GM21367 (cell line): ENCODE measurements around the gene TBXAS1.

Source experiments
- ATAC-seq: cut with Tn5 transposase; IDR thresholded peaks from one replicate; pipeline ENCODE4 v1.9.1; 2021; ENCODE audit not compliant: unreplicated experiment

Gene TBXAS1

DNA sequence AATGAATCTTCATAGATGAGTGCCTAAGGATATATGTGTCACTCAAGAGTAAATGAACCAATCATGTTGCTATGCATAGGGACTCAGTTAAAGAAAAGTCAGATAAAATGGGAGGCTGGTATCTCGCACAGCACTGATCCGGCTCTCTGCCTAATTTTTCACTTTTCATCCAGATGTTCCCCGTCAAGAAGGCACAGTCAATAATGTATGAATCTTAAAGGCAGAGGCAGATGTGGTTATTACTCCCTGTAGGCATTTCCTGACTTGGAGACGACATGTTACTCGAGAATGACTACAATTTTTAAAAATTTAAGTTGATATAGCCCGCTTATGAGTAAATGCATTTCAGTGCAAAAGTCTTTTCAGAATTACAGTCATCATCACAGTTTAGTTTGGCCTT is 113.6 kb downstream of the TBXAS1 start:
- ATAC-seq = no peak

DNA sequence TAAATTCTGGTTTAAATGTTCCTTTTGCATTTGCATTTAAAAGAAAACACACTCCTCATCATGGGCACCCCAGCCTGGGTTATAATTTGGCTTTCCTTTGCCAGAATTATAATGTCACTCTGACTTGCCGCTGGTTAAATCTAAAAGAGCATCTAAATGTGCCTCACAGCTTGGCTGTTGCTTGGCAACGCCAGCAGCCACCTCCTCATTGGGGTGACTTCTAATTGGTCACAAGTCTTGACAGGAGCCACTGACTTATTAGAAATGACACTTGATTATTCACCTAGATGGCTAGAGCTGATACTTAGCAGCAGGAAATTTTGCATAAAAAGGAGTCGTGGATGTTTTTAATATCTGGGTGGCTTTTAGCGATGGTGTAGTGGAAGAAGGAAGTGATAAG is 114.3 kb downstream of the TBXAS1 start:
- no peak for ATAC-seq

DNA sequence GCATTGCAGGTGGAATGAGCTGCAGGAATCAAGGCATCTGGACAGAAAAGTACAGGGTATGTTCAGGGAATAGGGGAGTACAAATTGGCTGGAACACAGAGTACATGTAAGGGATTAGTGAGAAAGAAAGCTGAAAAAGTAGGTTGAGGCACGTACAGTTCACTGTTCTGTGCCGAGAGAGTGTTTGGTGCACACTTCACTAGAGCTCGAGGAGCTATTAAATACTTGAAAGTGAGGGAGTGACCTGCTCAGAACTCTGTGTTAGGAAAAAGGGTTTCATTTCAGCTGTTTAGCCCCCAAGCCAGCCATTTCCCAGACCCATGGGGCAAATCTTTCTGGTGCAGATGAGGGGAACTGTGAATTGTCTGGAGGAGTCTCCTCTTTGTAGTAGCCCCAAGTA is 115.2 kb downstream of the TBXAS1 start:
- ATAC-seq = no peak

DNA sequence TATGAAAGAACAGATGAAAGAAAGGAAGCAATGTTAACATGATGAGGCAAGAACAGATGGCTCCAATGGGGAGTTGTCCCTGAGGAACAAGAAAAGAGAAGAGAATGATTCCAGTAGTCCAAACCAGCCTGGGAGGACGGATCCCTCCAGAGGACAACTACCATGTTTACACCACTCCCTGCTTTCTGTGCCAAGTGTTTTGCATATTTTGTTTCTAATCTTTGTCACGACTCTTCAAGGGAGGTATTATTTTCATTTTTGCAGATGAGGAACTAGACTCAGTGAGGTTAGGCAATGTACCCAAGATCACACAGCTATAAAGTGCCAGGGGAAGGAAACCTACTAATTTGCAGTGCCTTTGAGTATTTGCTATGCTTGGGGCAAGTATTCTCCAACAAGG is 117.5 kb downstream of the TBXAS1 start:
- no peak for ATAC-seq

DNA sequence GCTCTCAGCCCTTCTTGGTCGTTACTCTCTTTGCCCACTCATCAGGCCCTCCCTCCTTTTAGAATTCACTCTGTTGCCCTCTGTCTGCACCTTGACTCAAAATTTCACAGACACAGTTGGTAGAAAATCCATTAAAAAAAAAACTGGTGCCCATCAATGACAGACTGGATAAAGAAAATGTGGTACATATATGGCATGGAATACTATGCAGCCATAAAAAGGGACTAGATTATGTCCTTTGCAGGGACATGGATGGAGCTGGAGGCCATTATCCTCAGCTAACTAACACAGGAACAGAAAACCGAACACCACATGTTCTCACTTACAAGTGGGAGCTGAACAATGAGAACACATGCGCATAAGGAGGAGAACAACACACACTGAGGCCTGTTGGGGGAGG is 118.0 kb downstream of the TBXAS1 start:
- no peak for ATAC-seq

DNA sequence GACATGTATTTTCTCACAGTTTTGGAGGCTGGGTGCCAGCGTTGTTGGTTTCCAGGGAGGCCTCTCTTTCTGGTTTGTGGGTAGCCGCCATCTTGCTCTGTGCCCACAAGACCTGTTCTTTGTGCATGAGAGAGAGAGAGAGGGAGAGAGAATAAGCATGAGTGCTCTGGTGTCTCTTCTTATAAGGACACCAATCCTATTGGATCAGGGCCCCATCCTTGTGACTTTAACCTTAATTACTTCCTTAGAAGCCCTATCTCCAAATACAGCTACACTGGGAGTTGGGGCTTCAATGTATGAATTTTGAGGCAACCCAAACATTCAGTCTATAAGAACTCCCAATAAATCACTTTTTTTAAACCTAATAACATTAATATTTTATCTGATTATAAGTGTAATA is 119.1 kb downstream of the TBXAS1 start:
- no peak for ATAC-seq

DNA sequence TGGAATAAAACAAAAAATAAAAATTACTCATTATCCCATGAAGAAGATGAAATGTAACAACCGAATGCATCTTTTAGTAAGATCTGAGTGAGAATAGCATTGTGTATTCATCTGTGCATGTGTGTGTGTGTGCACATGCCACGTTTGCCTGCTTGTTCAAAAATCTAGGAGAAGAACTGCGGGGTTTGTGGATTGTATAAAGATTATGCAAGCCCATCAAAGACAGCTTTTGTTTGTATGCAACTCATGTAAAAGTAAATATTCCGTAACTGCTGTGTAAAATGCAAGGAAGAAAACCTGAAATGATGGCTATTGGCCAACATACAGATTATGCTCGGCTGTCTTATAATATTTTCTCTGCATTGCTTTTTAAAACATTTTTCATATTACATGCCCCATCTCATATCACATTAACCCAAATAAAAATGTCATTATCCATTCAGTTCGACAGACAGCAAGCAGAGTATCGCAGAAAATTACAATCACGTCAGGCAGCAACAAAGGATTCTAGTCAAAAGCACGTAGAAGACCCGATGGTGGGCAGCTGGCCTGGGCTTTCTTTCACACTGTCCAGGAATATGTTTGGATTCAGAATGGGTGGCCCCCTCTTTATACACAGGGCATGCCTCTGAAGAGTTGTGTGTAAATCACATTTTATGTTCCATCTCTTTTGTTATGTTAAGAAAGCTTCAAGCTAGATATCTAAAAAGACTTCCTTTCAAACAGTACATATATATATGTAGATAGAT is 119.7 kb downstream of the TBXAS1 start:
- no peak for ATAC-seq

DNA sequence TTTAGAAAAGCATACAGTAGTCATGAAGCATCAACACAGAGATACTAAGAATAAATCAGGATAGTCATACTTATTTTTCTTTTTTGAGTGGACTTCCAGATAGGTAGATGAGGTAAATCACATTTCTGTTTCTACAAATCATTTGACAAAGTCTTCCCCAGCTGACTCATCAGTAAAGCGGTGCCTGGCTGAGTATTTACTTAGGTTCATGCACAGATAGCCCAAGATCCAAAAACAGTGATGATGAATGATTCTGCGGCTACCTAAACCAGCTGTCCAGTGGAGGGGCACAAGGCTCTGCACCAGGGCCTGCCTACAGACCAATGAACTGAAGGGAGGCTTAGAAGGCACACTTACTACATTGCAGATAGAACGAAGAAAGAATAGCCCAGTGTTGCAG is 120.6 kb downstream of the TBXAS1 start:
- ATAC-seq = no peak

DNA sequence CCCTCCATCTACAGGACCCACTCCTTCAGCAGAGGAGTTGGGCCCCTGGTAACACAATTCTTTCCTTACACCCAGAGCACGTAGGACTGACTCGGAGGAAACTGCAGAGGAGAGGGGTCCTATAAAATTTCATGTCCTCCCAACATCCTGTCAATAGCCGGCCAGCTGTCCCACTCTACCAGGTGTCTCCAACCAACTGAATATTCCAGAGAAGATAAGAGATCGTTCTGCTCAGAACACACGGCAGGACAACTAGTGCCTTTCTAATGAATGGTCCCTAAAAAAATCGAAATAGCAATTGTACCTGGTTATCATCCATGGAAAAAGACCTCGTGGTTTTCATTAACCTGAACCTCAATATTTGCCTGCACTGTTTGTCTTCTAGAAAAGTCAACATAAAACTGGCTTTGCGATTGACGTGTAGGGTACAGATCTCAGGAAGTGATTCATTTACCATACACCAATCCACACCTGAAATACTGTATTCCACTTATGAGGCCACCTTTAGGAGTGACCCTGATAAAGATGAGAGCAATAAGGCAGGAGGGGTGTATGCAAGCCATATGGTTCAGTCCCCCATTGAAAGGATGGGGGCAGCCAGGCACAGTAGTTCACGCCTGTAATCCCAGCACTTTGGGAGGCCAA is 121.9 kb downstream of the TBXAS1 start:
- no peak for ATAC-seq

DNA sequence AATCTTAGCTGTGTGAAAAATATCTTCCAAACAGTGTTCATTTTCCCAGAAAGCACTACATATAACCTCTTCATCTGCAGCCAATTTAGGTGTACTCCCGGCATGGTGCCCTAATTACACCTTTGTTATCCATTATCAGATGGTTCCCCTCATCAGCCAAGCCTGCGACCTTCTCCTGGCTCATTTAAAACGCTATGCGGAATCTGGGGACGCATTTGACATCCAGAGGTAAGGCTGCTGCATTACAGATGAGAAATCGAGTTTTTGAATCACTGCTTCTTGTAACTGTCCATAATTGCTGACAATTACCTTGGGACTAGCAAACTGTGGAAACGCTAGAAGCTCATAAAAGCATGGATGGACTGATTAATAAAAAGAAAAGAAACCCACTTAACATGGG is 124.2 kb downstream of the TBXAS1 start:
- ATAC-seq = no peak

DNA sequence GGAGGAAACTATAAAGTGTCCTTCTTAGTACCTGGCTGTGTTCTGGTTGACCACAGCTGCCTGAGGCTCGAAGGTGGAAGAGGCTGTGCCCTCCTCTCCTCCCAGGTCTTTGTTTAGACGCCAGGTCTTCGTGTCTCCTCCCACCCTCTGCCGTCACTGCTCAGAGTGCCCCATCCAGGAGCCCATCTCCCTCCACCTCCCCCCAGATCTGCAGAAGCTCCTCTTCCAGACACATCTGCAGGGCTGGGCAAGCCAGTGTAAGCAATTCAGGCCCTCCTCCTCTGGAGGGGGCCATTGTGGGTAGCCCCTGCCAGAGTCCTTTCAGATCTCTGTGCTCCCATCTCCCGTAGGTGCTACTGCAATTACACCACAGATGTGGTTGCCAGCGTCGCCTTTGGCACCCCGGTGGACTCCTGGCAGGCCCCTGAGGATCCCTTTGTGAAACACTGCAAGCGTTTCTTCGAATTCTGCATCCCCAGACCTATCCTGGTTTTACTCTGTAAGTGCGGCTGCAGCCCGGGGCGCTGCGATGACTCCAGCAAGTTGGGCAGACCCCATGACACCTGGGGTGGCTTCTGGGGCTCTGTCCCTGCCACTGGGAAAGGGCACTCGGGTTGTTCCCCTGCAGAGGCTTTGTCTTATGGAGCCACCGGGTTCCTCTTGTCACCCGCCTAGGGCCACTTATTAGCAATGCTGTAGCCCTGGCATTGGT is 126.2 kb downstream of the TBXAS1 start:
- no peak for ATAC-seq

DNA sequence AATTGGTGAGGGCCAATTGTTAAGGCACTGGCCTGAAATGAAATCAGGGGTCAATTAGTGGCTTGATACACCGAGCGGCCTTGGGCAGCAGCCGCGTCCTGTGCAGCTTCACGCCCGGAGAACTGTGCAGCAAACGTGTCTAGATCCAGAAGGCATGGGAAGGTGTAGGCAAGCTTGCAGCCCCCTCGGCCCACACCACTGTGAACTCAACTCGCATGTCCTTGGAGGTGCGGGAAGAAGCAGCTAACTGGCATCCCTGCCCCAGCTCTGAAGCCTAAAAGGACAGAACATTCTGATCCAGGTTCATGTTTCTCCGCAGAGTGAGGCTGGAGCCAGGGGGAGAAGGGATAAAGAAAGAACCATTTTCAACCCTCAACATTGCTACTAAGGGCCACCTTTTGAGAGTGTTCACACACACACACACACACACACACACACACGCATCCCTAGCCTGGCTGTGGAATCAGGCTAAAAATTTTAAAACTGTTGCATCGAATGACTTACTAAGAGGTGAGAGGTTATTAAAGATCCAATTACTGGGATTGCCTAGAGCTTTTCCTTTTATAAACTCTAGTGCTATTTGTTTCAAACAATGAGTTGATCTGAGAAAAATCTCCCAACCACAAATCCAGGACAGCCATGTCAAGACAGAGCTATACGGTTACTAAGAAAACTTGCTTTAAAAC is 129.7 kb downstream of the TBXAS1 start:
- ATAC-seq = no peak

DNA sequence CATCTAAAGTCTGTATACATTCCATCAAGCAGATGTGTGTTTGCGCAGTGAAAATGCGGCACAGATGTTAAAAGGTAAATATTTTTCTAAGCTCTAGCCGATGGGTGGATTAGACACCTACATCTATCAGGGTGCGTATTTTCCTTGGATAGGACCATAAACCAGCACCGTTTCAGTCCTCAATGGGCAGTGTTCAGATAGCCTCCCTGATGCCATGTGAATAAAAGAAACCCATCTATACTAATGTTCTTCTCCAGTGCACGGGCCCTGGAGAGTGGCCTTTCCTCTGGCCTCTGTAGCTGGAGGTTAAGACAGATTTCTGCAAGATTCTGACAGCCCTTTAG is 130.2 kb downstream of the TBXAS1 start:
- no peak for ATAC-seq

DNA sequence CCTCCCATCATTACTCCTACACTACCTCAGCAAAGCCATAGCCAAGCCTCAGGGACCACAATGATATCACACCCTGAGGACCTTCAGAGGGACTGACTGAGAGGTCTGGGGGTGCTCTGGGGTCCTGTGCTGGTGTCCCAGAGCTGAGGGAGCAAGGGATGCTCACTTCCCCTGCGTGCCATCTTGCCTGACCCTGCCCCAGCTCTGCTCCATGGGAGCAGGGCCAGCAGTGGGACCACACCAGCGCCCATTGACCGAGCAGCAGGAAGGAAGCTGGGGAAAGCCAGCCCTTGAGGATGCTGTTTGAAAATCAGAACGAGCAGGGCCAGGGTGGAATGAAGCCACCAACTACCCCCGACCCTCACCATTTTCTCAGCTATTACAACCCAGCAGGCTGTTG is 130.7 kb downstream of the TBXAS1 start:
- no peak for ATAC-seq

DNA sequence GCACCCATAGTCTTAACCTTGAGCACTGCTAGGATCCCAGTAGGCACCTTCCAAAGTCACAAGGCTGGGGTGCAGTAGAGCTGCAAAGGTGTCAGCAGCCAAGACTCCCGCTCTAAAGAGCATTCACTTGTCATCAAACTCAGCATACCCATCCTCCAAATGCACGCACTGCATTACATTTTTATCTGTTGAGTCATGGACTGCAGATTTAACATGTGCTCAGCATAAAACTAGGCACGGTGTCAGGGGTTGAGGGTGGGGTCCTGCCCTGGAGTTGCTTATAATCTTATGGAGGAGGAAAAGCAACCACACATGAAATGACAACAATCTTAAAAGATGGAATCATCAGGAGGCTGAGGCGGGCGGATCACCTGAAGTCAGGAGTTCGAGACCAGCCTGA is 131.1 kb downstream of the TBXAS1 start:
- no peak for ATAC-seq

DNA sequence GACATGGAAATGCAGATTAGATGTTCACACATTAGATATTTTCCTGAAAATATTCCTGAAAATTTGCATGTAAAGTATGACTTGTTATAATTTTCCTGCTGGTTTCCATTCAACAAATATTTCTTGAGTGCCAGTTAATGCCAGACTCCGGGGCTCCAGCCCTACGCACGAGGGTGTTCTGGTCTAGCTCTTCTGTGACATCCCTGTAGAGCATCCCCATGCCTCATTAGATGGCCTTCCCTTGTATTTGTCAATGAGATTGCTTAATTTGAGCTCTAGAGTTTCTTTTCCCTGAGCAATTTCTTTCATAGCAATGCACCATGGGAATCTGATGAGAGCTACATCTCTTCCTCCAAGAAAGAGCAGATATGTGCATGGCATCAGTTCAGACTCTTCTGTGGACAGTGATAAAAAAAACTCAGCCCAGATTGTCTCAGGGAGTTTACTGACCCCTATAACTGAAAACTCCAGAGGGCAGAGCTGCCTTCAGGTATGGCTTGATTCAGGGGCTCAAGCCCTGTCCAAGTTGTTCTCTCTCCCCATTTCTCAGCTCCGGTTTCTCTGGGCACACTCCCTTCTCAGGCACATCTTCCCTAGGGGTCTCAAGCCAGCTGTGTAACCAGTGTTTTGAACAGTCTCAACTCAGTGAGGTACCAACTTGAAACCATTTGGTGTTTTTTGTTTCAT is 137.0 kb downstream of the TBXAS1 start:
- ATAC-seq = no peak

DNA sequence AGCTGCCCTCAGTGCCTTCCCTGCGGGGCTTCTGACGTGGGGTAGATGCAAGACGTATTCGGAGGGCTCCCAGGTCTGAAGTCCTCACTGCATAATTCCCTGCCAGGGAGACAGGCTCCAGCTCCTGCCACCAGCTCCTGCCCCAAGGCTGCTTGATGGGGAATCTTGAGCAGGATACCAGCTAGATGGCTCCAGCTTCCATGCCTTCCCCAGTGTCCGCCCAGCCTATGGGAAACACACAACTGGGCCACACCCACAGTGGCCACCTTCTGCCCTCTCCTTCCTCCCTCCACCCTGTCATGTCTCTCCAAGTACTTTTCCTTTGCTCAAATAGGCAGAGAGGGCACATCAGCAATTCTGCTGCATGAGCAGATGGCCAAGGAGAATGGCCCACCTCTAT is 137.9 kb downstream of the TBXAS1 start:
- ATAC-seq = no peak

DNA sequence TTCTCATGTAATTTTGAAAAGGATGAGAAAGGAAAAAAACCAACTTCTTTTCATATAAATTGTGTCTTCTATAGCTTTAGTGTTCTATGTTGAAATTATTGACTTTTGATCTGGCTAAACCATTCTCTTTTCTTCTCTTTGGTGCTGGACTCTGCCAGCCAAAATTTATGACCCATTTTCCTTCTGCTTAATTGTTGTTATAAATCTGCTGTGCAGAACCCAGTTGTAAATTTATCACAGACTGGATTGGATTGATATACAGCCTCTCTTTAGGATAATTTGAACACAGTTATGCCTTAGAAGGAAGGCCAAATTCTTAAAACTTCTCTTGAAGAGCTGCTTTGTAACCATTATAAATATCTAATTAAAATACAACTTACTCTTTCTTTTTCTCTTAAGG is 139.9 kb downstream of the TBXAS1 start:
- ATAC-seq = no peak

DNA sequence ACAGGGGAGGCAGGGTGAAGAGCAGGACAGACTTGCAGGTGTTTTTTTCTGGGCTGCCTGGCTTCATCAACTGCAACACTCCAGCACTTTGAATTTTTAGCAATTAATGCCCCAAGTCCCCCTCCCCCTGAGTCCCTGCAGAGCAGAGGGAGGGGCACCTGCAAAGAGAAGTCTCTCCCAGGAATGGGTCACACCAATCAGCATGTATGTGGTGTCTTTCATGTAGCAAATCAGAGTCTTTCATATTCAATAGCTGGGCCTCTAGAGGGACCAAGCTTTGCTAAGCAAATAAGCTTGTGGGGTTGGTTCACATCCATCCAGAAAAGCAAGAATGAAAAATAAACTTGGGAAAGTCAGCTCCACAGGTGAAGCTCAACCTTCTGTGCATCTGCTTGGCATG is 143.0 kb downstream of the TBXAS1 start:
- no peak for ATAC-seq

DNA sequence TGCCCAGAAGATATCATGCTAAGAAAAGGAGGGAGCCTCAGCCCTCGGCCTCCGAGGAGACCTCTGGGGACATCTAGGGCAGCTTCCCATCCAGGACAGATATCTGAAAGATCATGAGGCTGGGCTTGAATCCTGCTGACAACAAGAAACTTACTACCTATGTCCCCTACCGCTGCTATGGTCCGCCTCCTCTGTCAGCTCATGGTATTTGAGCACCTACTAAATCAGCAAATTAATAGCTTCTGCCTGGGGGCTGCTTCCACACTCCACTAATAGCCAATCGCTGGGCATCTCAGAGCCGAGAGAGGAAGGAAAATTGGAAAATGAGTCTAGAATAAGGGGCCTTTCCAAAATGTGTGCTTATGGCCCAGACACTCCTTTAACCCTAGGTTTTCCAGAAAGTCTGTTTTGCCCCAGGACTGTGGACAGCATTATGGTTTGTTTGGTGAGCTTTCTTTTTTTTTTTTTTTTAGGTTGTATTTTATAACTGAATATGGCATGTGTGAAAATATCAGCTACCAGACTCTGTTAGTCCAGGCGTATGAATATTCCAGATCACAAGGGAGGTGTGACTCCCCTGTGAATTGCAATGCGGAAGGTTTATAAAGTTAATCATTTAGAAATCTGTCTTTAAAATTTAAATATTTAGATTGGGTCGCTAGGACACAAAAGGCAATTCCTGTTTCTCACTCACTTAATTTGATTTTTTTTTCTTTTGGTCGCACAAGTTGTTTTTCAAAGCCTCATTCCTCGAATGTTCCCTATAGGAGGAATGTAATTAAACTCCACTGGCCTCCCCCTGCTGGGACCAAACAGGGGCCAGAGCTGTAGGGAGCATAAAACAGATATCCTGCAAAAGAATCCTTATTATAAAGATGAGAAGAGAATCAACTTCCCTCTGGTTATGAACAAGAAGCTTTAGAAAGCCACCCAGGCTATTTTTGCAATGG is 144.3 kb downstream of the TBXAS1 start:
- ATAC-seq = no peak
